GM21360 (cell line): ENCODE results near the gene MMP2.

Experiments
- ATAC-seq: cut with Tn5 transposase; IDR thresholded peaks from one replicate; pipeline ENCODE4 v1.9.1; 2021; ENCODE audit warnings: mild to moderate bottlenecking, moderate library complexity; ENCODE audit not compliant: unreplicated experiment

Gene MMP2

GRCh38 chr16:55508941-55509931 lies 30.2 kb downstream of the MMP2 start, which contains the start of gene LPCAT2:
Gene LPCAT2 (plus strand): TSS chr16:55509072. CDS start chr16:55509182, 110 bp downstream.
- ATAC-seq, result no peak

GRCh38 chr16:55510185-55510805 lies 31.3 kb downstream of the MMP2 start:
- ATAC-seq, result no peak

- no peak for ATAC-seq
Observed at GRCh38 chr16:55512941-55513340, 33.9 kb downstream of the MMP2 start.

- ATAC-seq, result no peak
Observed at GRCh38 chr16:55513616-55514015, 34.6 kb downstream of the MMP2 start.

- ATAC-seq, result no peak
Observed at GRCh38 chr16:55515111-55515510, 36.1 kb downstream of the MMP2 start.

- ATAC-seq, result no peak
Observed at GRCh38 chr16:55521792-55522191, 42.8 kb downstream of the MMP2 start.

- ATAC-seq, result no peak
Observed at GRCh38 chr16:55526441-55526840, 47.4 kb downstream of the MMP2 start.

GRCh38 chr16:55527885-55528284 lies 48.9 kb downstream of the MMP2 start:
- ATAC-seq, result no peak

GRCh38 chr16:55529018-55529417 lies 50.0 kb downstream of the MMP2 start:
- no peak for ATAC-seq

- no peak for ATAC-seq
Observed at GRCh38 chr16:55530316-55530856, 51.4 kb downstream of the MMP2 start.

GRCh38 chr16:55532227-55532626 lies 53.2 kb downstream of the MMP2 start:
- no peak for ATAC-seq

GRCh38 chr16:55534756-55535155 lies 55.8 kb downstream of the MMP2 start:
- ATAC-seq, result no peak

- ATAC-seq, result no peak
Observed at GRCh38 chr16:55539049-55539448, 60.1 kb downstream of the MMP2 start.

- no peak for ATAC-seq
Observed at GRCh38 chr16:55539488-55539887, 60.5 kb downstream of the MMP2 start.

GRCh38 chr16:55540221-55540620 lies 61.2 kb downstream of the MMP2 start:
- ATAC-seq, result no peak

GRCh38 chr16:55542459-55543082 lies 63.6 kb downstream of the MMP2 start:
- no peak for ATAC-seq

GRCh38 chr16:55543472-55543871 lies 64.5 kb downstream of the MMP2 start:
- ATAC-seq, result no peak

- ATAC-seq, result no peak
Observed at GRCh38 chr16:55552621-55553020, 73.6 kb downstream of the MMP2 start.

GRCh38 chr16:55555436-55555835 lies 76.4 kb downstream of the MMP2 start:
- ATAC-seq, result no peak
